Measurements from ENCODE around the gene KREMEN1. TPM values are rescaled to one million over a fixed set of nuclear protein-coding genes. Genes with fewer than 3 reads are reported as not detected.

Gene KREMEN1
- total RNA-seq, 1 experiment from 2014 or later = 1.8 TPM

GRCh38 chr22:29195964-29196666, 123.3 kb downstream of the KREMEN1 start:
- H3K36me3 ChIP-seq (replicated peaks; ENCODE audit: control insufficient read depth, insufficient read depth, low read length) = no peaks in the 10 kb centered on the region

DNA sequence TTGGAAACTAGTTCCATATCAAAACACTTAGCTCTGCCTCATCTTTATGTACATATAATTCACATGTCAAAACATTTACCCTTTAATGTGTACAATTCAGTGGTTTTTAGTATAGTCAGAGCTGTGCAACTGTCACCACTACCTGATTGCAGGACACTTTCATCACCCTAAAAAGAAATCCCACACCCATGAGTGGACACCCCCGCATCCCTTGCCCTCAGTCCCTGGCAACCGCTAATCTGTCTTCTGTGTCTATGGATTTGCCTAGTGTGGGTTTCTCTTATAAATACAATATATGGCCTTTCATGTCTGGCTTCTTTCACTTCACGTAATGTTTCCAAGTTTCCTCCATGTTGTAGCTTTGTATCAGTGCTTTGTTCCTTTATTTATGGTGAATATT, 124.3 kb downstream of the KREMEN1 start:
- Histone ChIP-seq H3K36me3 (replicated peaks; ENCODE audit: control insufficient read depth, insufficient read depth, low read length) (no peaks in the 10 kb centered on the region), H3K4me3 (ENCODE audit: insufficient read depth, low read depth, low read length) (no peak overlapping the region), H3K27me3 (ENCODE audit: control insufficient read depth, insufficient read depth, low read length) (no peaks in the 10 kb centered on the region)
- no peak for DNase-seq

More at GRCh38 chr22:29195964-29196666, 123.3 kb downstream of the KREMEN1 start:
- Histone ChIP-seq H3K4me3 (ENCODE audit: insufficient read depth, low read depth, low read length) (no peak overlapping the region), H3K27me3 (ENCODE audit: control insufficient read depth, insufficient read depth, low read length) (no peaks in the 10 kb centered on the region)
- peak; percentile 40 for DNase-seq

- no peaks in the 10 kb centered on the region for H3K36me3 ChIP-seq (replicated peaks; ENCODE audit: control insufficient read depth, insufficient read depth, low read length)
- no peak for DNase-seq
- H3K27me3 ChIP-seq (ENCODE audit: control insufficient read depth, insufficient read depth, low read length) = no peaks in the 10 kb centered on the region
- H3K4me3 ChIP-seq (ENCODE audit: insufficient read depth, low read depth, low read length) = no peak overlapping the region
Observed at GRCh38 chr22:29198240-29198639, 125.4 kb downstream of the KREMEN1 start.

- H3K36me3 ChIP-seq (replicated peaks; ENCODE audit: control insufficient read depth, insufficient read depth, low read length) = no peaks in the 10 kb centered on the region
- H3K4me3 ChIP-seq (ENCODE audit: insufficient read depth, low read depth, low read length) = no peak overlapping the region
- DNase-seq = peak; percentile 33
- H3K27me3 ChIP-seq (ENCODE audit: control insufficient read depth, insufficient read depth, low read length) = no peaks in the 10 kb centered on the region
Observed at GRCh38 chr22:29199702-29200400, 127.0 kb downstream of the KREMEN1 start.

GRCh38 chr22:29200901-29201300, 128.1 kb downstream of the KREMEN1 start:
- peak; percentile 22 for DNase-seq
- Histone ChIP-seq H3K4me3 (ENCODE audit: insufficient read depth, low read depth, low read length) (no peak overlapping the region), H3K36me3 (replicated peaks; ENCODE audit: control insufficient read depth, insufficient read depth, low read length) (no peaks in the 10 kb centered on the region), H3K27me3 (ENCODE audit: control insufficient read depth, insufficient read depth, low read length) (peaks cover 5% of the 10 kb centered on the region; the same call in 1 of the 2 replicates)

DNA sequence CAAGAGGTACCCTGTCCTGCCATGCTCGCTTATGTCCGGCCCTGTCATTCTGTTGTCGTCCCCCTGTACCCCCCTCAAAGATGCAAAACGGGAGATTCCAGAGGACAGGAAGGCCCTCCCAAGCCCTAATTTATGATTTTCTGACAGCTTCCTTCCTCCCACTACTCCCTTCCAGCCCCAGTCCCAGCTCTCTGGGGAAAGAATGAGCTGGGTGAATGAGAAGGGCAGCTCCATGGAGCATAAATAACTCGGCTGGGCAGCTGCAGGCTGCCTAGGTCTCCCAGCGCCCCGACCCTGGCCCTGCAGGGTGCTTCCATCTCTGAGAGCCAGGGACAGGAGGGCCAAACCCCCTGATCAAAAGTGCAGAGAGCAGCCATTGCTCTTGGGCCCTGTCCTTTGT, 128.9 kb downstream of the KREMEN1 start:
- Histone ChIP-seq H3K27me3 (ENCODE audit: control insufficient read depth, insufficient read depth, low read length) (peaks cover 11% of the 10 kb centered on the region; the same call in 1 of the 2 replicates), H3K4me3 (ENCODE audit: insufficient read depth, low read depth, low read length) (no peak overlapping the region), H3K36me3 (replicated peaks; ENCODE audit: control insufficient read depth, insufficient read depth, low read length) (no peaks in the 10 kb centered on the region)
- peak; percentile 57 for DNase-seq

DNA sequence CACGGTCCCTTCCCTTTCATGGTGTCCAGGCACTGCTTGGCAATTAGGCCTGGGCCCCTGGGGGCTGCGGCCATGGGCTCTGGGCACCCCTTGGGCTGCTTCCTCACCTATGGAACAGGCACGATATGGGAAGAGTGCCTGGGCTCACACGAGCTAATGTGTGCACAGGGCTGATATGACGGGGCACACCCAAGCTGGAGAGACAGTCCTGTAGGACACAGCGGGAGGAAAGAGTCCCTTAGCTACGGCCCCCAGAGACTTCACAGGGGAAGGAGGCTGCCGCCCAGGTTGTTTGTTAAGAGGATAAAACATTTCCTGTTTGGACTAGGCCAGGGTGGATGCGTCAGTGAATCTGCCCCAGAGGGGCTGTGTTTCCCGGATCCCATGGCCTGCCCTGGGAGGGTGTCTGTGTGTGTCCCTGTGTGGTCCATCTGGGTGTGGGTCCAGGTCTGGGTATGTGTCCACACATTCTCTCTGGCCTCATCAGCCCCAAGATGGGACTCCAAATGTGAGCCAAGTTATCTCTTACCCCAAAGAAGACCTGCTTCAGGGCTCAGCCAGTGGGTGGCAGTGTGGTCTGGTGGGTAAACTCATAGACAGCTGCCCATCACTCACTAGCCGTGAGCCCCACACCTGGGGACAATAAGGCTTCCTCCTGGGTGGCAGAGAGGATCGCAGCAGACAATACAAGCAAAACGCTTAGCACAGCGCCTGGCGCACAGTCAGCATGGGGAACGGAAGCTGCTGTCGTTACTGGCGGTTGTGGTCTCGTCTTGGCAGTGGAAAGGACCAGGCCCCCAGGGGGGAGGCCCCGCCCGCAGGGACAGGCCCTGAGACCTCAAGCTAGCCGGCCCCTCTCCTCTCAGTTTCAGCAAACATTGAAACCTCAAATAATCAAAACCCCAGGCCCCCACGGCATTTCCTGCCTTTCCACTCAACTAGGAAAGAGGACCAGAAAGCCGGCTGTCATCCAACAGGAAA, 129.7 kb downstream of the KREMEN1 start:
- no peaks in the 10 kb centered on the region for H3K36me3 ChIP-seq (replicated peaks; ENCODE audit: control insufficient read depth, insufficient read depth, low read length)
- H3K4me3 ChIP-seq (ENCODE audit: insufficient read depth, low read depth, low read length) = no peak overlapping the region
- peaks cover 11% of the 10 kb centered on the region; the same call in 1 of the 2 replicates for H3K27me3 ChIP-seq (ENCODE audit: control insufficient read depth, insufficient read depth, low read length)
- DNase-seq = peak; percentile 92

DNA sequence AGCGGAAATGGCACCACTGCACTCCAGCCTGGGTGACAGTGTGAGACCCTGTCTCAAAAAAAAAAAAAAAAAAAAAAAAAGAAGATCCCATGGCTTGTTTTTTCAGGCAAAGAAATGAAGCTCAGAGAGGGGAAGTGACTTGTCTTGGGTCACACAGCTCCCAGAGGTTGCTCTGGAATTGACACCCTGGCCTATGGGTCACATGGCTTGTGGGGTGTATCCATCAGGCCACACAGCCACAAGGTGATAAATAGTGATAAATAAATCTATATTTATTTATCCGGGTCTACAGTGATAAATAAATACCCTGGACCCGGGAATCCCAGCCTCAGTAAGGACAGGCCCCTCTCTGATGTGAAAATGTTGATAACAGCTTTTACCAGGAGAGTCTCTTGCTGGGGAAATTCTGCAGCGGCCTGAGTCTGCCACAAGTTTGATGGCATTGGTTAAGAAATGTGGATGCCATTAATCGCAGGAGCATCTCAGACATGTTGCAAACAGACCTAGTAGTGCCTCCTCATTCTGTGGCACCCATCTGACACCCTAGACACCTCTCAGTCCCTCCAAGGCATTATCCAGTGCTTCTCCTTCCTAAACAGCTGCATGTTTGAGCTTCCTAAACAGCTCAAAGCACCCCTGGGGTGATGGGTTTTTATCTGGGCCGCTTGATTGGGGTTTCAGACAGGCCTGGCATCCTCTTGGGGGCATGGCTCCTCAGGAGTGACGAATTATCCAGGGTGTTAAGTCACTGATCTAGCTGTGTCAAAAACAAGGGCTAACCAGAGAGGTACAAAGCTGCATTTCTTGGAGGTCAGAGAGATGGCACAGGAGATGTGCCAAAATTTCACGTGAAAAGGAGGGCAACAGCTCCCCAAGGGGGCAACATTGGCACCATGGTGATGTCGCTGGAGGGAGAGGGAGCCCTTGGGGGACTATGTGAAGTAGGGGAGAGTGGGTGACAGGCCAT, 130.9 kb downstream of the KREMEN1 start:
- DNase-seq = peak; percentile 35
- Histone ChIP-seq H3K4me3 (ENCODE audit: insufficient read depth, low read depth, low read length) (no peak overlapping the region), H3K36me3 (replicated peaks; ENCODE audit: control insufficient read depth, insufficient read depth, low read length) (no peaks in the 10 kb centered on the region), H3K27me3 (ENCODE audit: control insufficient read depth, insufficient read depth, low read length) (peaks cover 11% of the 10 kb centered on the region; the same call in 1 of the 2 replicates)

GRCh38 chr22:29204455-29205183, 131.8 kb downstream of the KREMEN1 start:
- peak; percentile 35 for DNase-seq
- Histone ChIP-seq H3K36me3 (replicated peaks; ENCODE audit: control insufficient read depth, insufficient read depth, low read length) (no peaks in the 10 kb centered on the region), H3K4me3 (ENCODE audit: insufficient read depth, low read depth, low read length) (no peak overlapping the region), H3K27me3 (ENCODE audit: control insufficient read depth, insufficient read depth, low read length) (peaks cover 11% of the 10 kb centered on the region; the same call in 1 of the 2 replicates)

DNA sequence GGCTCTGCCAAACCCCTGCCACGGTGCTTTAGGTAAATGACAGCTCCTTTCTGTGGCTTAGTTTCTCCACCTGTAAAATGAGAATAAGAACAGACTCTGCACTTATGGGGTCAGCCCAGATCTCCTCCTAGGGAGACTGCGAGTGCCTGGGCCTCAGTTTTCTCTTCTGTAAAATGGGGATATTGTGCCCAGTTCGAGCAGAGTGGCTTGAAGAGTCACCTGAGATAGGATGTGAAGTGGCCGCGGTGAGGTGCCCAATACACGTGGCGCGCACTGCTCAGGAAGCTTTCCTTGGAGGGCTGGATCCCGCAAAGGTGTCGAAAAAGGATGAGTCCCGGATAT, 132.4 kb downstream of the KREMEN1 start:
- Histone ChIP-seq H3K36me3 (replicated peaks; ENCODE audit: control insufficient read depth, insufficient read depth, low read length) (no peaks in the 10 kb centered on the region), H3K4me3 (ENCODE audit: insufficient read depth, low read depth, low read length) (peak overlapping the region; percentile 50), H3K27me3 (ENCODE audit: control insufficient read depth, insufficient read depth, low read length) (peaks cover 11% of the 10 kb centered on the region; the same call in 1 of the 2 replicates)
- no peak for DNase-seq

DNA sequence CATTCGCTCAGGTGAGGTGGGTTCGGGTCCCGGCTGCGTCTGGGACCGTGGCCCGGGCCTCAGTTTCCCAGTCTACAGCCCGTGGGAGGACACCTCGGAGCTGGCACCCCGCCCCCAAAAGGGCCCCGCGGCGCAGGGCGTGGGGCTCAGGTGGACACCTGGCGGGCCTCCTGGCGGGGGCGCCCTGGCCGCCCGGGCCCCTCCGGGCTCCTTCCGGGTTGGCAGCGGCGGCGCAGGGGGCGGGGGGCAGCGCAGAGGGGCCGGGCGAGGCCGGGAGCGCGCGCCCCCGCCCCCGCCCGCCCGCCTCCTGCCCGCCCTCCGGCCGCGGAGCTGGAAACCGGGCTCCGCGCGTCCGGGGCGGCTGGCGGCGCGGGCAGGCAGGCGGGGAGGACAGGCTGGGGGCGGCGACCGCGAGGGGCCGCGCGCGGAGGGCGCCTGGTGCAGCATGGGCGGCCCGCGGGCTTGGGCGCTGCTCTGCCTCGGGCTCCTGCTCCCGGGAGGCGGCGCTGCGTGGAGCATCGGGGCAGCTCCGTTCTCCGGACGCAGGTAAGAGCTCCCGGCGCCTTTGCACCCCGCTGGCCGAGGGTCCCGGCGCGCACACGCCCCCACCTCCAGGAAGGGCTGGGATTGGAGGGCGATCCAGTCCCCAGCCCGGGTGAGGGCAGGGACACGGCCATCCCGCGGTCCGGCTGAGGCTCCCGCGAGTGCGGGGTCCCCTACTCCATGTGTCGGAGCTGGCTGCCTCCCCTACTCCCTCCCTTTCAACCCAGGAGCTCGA, 132.9 kb downstream of the KREMEN1 start, which contains the start of gene EMID1:
Gene EMID1, plus strand, starts transcription at position 303 of the 778 bp plus-strand sequence. Its CDS starts 143 bp downstream, at position 446.
- DNase-seq = peak; percentile 93
- Histone ChIP-seq H3K27me3 (ENCODE audit: control insufficient read depth, insufficient read depth, low read length) (peaks cover 11% of the 10 kb centered on the region; the same call in 1 of the 2 replicates), H3K36me3 (replicated peaks; ENCODE audit: control insufficient read depth, insufficient read depth, low read length) (no peaks in the 10 kb centered on the region), H3K4me3 (ENCODE audit: insufficient read depth, low read depth, low read length) (peak within 1 kb of the TSS; percentile 74)
